ENCODE results near the gene ASAP2. TPM values are rescaled to one million over a fixed set of nuclear protein-coding genes. Genes with fewer than 3 reads are reported as not detected.

ASAP2 gene
- polyA plus RNA-seq, 1 donor from 2014 or later, result 41.0 TPM

GRCh38 chr2:9365498-9366019 lies 158.9 kb downstream of the ASAP2 start:
- no peak overlapping the region for H2AFZ ChIP-seq (ENCODE audit: low read depth, low read length)
- H3K79me2 ChIP-seq (replicated peaks; ENCODE audit: insufficient read depth, low read length), result no peaks in the 10 kb centered on the region
- H3K4me2 ChIP-seq (ENCODE audit: low read length), result no peak overlapping the region
- H3K9me2 ChIP-seq (ENCODE audit: insufficient read depth, low read length), result no peaks in the 10 kb centered on the region
- no peaks in the 10 kb centered on the region for H3K36me3 ChIP-seq (ENCODE audit: insufficient read depth, low read length)
- TF ChIP-seq CTCF (IDR thresholded peaks at IDR 0.05; ENCODE audit: poor library complexity, severe bottlenecking), result no peak
- TF ChIP-seq TAF1 (IDR thresholded peaks at IDR 0.05; ENCODE audit: low read depth), result no peak
- no peak for TF ChIP-seq EP300 (conservative IDR thresholded peaks at IDR 0.05; ENCODE audit: poor library complexity, severe bottlenecking)
- TF ChIP-seq SMC3 (conservative IDR thresholded peaks at IDR 0.05; ENCODE audit: poor library complexity), result no peak
- no peak for TF ChIP-seq EZH2 (IDR thresholded peaks at IDR 0.05; ENCODE audit: borderline replicate concordance, insufficient read depth, low read length, poor library complexity, severe bottlenecking)
- no peak for TF ChIP-seq MXI1 (conservative IDR thresholded peaks at IDR 0.05; ENCODE audit: poor library complexity, severe bottlenecking)
- no peak for TF ChIP-seq POLR2AphosphoS5 (IDR thresholded peaks at IDR 0.05)
- TF ChIP-seq RAD21 (conservative IDR thresholded peaks at IDR 0.05), result no peak
- no peak for TF ChIP-seq REST (IDR thresholded peaks at IDR 0.05; ENCODE audit: borderline replicate concordance)
- no peak overlapping the region for H3K9ac ChIP-seq (ENCODE audit: low read length)
- no peak overlapping the region for H3K4me3 ChIP-seq (ENCODE audit: low read length)
- no peaks in the 10 kb centered on the region for H3K9me3 ChIP-seq (ENCODE audit: low read length)
- no peak overlapping the region for H3K27ac ChIP-seq (ENCODE audit: low read length)
- H3K27me3 ChIP-seq (ENCODE audit: insufficient read depth, low read depth, low read length), result no peaks in the 10 kb centered on the region
- H4K20me1 ChIP-seq (ENCODE audit: insufficient read depth), result no peaks in the 10 kb centered on the region
- H3F3A ChIP-seq (ENCODE audit: insufficient read depth, low read length, poor library complexity, severe bottlenecking), result no peaks in the 10 kb centered on the region

- Histone ChIP-seq H3F3A (ENCODE audit: insufficient read depth, low read length, poor library complexity, severe bottlenecking) (no peaks in the 10 kb centered on the region), H3K79me2 (replicated peaks; ENCODE audit: insufficient read depth, low read length) (no peaks in the 10 kb centered on the region), H4K20me1 (ENCODE audit: insufficient read depth) (no peaks in the 10 kb centered on the region), H3K9me3 (ENCODE audit: low read length) (no peaks in the 10 kb centered on the region), H2AFZ (ENCODE audit: low read depth, low read length) (no peak overlapping the region), H3K4me3 (ENCODE audit: low read length) (no peak overlapping the region), H3K27ac (ENCODE audit: low read length) (no peak overlapping the region), H3K36me3 (ENCODE audit: insufficient read depth, low read length) (no peaks in the 10 kb centered on the region), H3K9me2 (ENCODE audit: insufficient read depth, low read length) (no peaks in the 10 kb centered on the region), H3K27me3 (ENCODE audit: insufficient read depth, low read depth, low read length) (no peaks in the 10 kb centered on the region), H3K4me2 (ENCODE audit: low read length) (no peak overlapping the region), H3K9ac (ENCODE audit: low read length) (no peak overlapping the region)
- TF ChIP-seq RAD21 (conservative IDR thresholded peaks at IDR 0.05), result no peak
- no peak for TF ChIP-seq CTCF (IDR thresholded peaks at IDR 0.05; ENCODE audit: poor library complexity, severe bottlenecking)
- no peak for TF ChIP-seq TAF1 (IDR thresholded peaks at IDR 0.05; ENCODE audit: low read depth)
- TF ChIP-seq EZH2 (IDR thresholded peaks at IDR 0.05; ENCODE audit: borderline replicate concordance, insufficient read depth, low read length, poor library complexity, severe bottlenecking), result no peak
- TF ChIP-seq SMC3 (conservative IDR thresholded peaks at IDR 0.05; ENCODE audit: poor library complexity), result no peak
- TF ChIP-seq POLR2AphosphoS5 (IDR thresholded peaks at IDR 0.05), result no peak
- no peak for TF ChIP-seq MXI1 (conservative IDR thresholded peaks at IDR 0.05; ENCODE audit: poor library complexity, severe bottlenecking)
- TF ChIP-seq EP300 (conservative IDR thresholded peaks at IDR 0.05; ENCODE audit: poor library complexity, severe bottlenecking), result no peak
- TF ChIP-seq REST (IDR thresholded peaks at IDR 0.05; ENCODE audit: borderline replicate concordance), result no peak
Observed at GRCh38 chr2:9366026-9366425, 159.4 kb downstream of the ASAP2 start.
